Endodermal cell (in vitro differentiated cells): Measurements from ENCODE around the gene SUN1. TPM values are rescaled to one million over a fixed set of nuclear protein-coding genes. Genes with fewer than 3 reads are reported as not detected.

Experiments
- DNase-seq: peaks from one replicate; pipeline ENCODE4 v3.0.0-alpha.2; 2017
- H3K27ac ChIP-seq: 2 replicates; pipeline ENCODE4 v1.5.1; 2013; ENCODE audit warnings: mild to moderate bottlenecking, low read depth, low read length, moderate library complexity
- H3K27me3 ChIP-seq: 2 replicates; pipeline ENCODE4 v1.6.1; 2013; ENCODE audit warnings: mild to moderate bottlenecking, low read length, moderate library complexity; ENCODE audit not compliant: insufficient read depth, control insufficient read depth, poor library complexity, severe bottlenecking
- H3K36me3 ChIP-seq: 2 replicates; pipeline ENCODE4 v1.7.0; 2013; ENCODE audit warnings: mild to moderate bottlenecking, low read length, moderate library complexity; ENCODE audit not compliant: control insufficient read depth, insufficient read depth
- H3K4me1 ChIP-seq: one replicate; pipeline ENCODE4 v1.7.0; 2013; ENCODE audit warnings: low read length; ENCODE audit not compliant: control insufficient read depth, insufficient read depth
- H3K4me3 ChIP-seq: 2 replicates; pipeline ENCODE4 v1.5.1; 2013; ENCODE audit warnings: mild to moderate bottlenecking, low read length, moderate library complexity
- H3K9ac ChIP-seq: 2 replicates; pipeline ENCODE4 v1.6.1; 2013; ENCODE audit warnings: mild to moderate bottlenecking, low read length, moderate library complexity; ENCODE audit not compliant: poor library complexity, severe bottlenecking; ENCODE audit errors: extremely low read depth
- H3K9me3 ChIP-seq: 2 replicates; pipeline ENCODE4 v1.6.1; 2013; ENCODE audit warnings: mild to moderate bottlenecking, low read length, moderate library complexity; ENCODE audit not compliant: control insufficient read depth
- H3K27ac Mint-ChIP-seq: 2 replicates; pipeline ENCODE4 v1.8.0; 2020; ENCODE audit warnings: mixed read lengths
- H3K27me3 Mint-ChIP-seq: 2 replicates; pipeline ENCODE4 v1.8.0; 2021; ENCODE audit warnings: mild to moderate bottlenecking, mixed read lengths; ENCODE audit not compliant: insufficient read depth
- H3K36me3 Mint-ChIP-seq: 2 replicates; pipeline ENCODE4 v1.8.0; 2020; ENCODE audit warnings: low read depth, mixed read lengths
- H3K4me1 Mint-ChIP-seq: 2 replicates; pipeline ENCODE4 v1.8.0; 2020; ENCODE audit warnings: mixed read lengths
- H3K4me3 Mint-ChIP-seq: 2 replicates; pipeline ENCODE4 v1.8.0; 2020; ENCODE audit warnings: mild to moderate bottlenecking, moderate library complexity, mixed read lengths
- H3K9me3 Mint-ChIP-seq: 2 replicates; pipeline ENCODE4 v1.8.0; 2020; ENCODE audit warnings: mild to moderate bottlenecking, mixed read lengths
- CTCF ChIP-seq: fragments of 200-600 bp; sonication (generic); conservative IDR thresholded peaks from 2 replicates; pipeline ENCODE4 v1.5.0; 2021; ENCODE audit warnings: antibody characterized with exemption, mild to moderate bottlenecking
- WGBS, 2 experiments: methylation state at CpG; one replicate each; pipeline versions ENCODE4 v1.1.5 to v1.1.7; 2013; ENCODE audit warnings: missing lambda C conversion rate in 2 of 2, mixed read lengths in 1 of 2; ENCODE audit not compliant: insufficient coverage in 1 of 2, insufficient read length in 1 of 2; 5-methylcytosine and 5-hydroxymethylcytosine counted together
- total RNA-seq, 2 donors: library from RNA; stranded (reverse); fragmentation: NEBNext Ultra II Directional in 1 of 2; extraction: Animal tissue kit (Norgen Biotek cat#: 25700) in 1 of 2; gene quantifications; 2 replicates in 1 of 2; 3 replicates in 1 of 2; pipeline ENCODE4 v1.2.1, GENCODE V29; 2021

The SUN1 gene
- total RNA-seq, 2 donors from 2014 or later: 133 to 136 TPM

DNA sequence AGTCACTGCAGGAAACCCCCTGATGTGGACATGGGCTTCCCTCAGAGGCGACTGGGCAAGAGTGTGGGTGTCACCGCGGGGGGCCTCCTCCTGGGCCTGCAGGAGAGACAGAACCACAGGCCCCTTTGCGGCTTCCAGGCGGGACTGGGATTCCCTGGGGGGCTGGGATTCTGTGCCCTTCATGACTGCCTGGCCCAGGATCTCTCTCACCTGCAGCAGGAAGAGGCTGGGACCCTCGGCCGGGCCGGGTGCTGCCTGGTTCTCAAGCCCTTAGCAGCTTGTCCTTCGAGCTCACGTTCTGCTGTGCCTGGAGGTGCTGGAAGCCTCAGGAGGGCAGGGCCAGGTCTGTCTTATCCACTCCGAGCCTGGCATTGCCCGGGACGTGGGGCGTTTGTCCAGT, 11.8 kb downstream of the SUN1 start:
- H3K27ac ChIP-seq: no peak overlapping the region
- H3K36me3 Mint-ChIP-seq: peaks cover 74% of the 10 kb centered on the region

DNA sequence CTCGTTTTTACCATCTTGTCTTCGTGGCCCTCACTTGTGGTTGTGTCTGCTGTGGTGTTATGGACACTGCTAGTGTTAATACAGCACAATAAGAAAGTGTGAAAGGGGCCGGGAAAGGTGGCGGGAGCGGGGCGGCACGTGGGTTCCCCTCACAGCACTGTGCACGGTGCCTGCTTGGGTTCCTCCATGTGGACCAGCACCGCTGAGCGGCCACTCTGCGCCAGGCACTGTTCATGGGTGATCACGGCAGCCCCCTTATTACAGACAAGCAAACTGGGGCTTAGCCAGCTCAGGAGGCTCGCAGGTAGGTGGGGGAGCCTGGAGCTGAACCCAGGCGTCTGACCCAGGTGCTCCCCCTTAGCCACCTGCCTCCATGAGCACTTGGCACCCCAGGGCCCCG, 12.2 kb downstream of the SUN1 start:
- Mint-ChIP-seq H3K4me1 (no peaks in the 10 kb centered on the region), H3K9me3 (peaks cover 4% of the 10 kb centered on the region), H3K4me3 (no peak overlapping the region), H3K36me3 (peaks cover 76% of the 10 kb centered on the region), H3K27me3 (no peaks in the 10 kb centered on the region), H3K27ac (no peak overlapping the region)
- Histone ChIP-seq H3K27ac (no peak overlapping the region), H3K9me3 (no peaks in the 10 kb centered on the region), H3K36me3 (peaks cover 69% of the 10 kb centered on the region), H3K27me3 (no peaks in the 10 kb centered on the region), H3K9ac (no peak overlapping the region), H3K4me1 (no peaks in the 10 kb centered on the region), H3K4me3 (no peak overlapping the region)
- 96 to 99% methylated on average over 10 to 15 of the region's 15 CpGs for WGBS, 2 experiments
- DNase-seq: no peak
- TF ChIP-seq CTCF: no peak

More for the DNA sequence above, 11.8 kb downstream of the SUN1 start:
- H3K27me3 ChIP-seq: no peaks in the 10 kb centered on the region
- no peak overlapping the region for H3K27ac Mint-ChIP-seq
- no peaks in the 10 kb centered on the region for H3K9me3 ChIP-seq
- H3K9me3 Mint-ChIP-seq: peaks cover 4% of the 10 kb centered on the region
- no peak overlapping the region for H3K4me3 ChIP-seq
- H3K4me1 ChIP-seq: no peaks in the 10 kb centered on the region
- DNase-seq: no peak
- no peak overlapping the region for H3K9ac ChIP-seq
- no peak overlapping the region for H3K4me3 Mint-ChIP-seq
- no peaks in the 10 kb centered on the region for H3K4me1 Mint-ChIP-seq
- TF ChIP-seq CTCF: no peak
- peaks cover 70% of the 10 kb centered on the region for H3K36me3 ChIP-seq
- no peaks in the 10 kb centered on the region for H3K27me3 Mint-ChIP-seq
- WGBS, 2 experiments: 90 to 94% methylated on average over 10 to 14 of the region's 14 CpGs

DNA sequence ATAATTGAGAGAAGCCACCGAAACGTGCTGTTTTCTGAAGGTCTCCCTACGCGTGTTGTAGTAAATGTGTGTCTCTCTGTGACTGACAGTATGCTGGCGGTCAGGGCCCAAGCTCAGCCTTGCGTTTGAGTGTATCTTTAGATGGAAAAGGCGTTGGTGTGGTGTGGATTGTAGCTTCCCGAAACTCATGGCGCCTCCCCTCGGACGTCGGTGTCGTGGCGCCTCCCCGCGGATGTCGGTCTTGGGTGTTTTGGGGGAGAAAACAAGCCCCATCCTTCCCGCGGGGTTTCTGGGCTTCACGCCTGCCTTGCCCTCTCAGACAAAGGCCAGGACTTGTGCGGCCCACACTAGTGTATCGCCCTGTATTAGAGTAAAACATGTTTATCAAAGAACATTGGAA, 12.8 kb downstream of the SUN1 start:
- H3K27me3 ChIP-seq: no peaks in the 10 kb centered on the region
- Mint-ChIP-seq H3K36me3 (peaks cover 76% of the 10 kb centered on the region), H3K4me1 (no peaks in the 10 kb centered on the region), H3K4me3 (no peak overlapping the region), H3K27me3 (no peaks in the 10 kb centered on the region), H3K9me3 (peaks cover 4% of the 10 kb centered on the region), H3K27ac (no peak overlapping the region)
- DNase-seq: no peak
- peaks cover 69% of the 10 kb centered on the region for H3K36me3 ChIP-seq
- no peak for TF ChIP-seq CTCF
- no peak overlapping the region for H3K9ac ChIP-seq
- H3K27ac ChIP-seq: no peak overlapping the region
- no peak overlapping the region for H3K4me3 ChIP-seq
- no peaks in the 10 kb centered on the region for H3K4me1 ChIP-seq
- H3K9me3 ChIP-seq: no peaks in the 10 kb centered on the region
- WGBS, 2 experiments: 96 to 97% methylated on average over 16 to 22 of the region's 22 CpGs
